ENCODE measurements around the gene CRYBG3.

- TF ChIP-seq CTCF (IDR thresholded peaks at IDR 0.05; ENCODE audit: borderline replicate concordance, extremely low read depth, low read length, poor library complexity, severe bottlenecking), result no peak
- no peak for TF ChIP-seq EZH2 (IDR thresholded peaks at IDR 0.05; ENCODE audit: borderline replicate concordance, low read depth, low read length, severe bottlenecking)
These were observed 92.6 kb downstream of the CRYBG3 start for GRCh38 chr3:97914388-97914787.
